Measurements from ENCODE around the gene UBL4B.
A peak's percentile ranks its signal among the peaks of the same experiment; 100 is the strongest.

UBL4B gene

GRCh38 chr1:110084227-110085078 lies 27.8 kb upstream of the UBL4B start:
- in situ Hi-C loops (cut with HindIII; ENCODE audit: low sequenced_read_pairs), result no loop called here
- H3K4me3 ChIP-seq (ENCODE audit: low read depth, low read length), result peak overlapping the region; percentile 19
- DNase-seq (ENCODE audit: low read depth, low spot score), result peak; percentile 25
- TF ChIP-seq, protein P1, sequence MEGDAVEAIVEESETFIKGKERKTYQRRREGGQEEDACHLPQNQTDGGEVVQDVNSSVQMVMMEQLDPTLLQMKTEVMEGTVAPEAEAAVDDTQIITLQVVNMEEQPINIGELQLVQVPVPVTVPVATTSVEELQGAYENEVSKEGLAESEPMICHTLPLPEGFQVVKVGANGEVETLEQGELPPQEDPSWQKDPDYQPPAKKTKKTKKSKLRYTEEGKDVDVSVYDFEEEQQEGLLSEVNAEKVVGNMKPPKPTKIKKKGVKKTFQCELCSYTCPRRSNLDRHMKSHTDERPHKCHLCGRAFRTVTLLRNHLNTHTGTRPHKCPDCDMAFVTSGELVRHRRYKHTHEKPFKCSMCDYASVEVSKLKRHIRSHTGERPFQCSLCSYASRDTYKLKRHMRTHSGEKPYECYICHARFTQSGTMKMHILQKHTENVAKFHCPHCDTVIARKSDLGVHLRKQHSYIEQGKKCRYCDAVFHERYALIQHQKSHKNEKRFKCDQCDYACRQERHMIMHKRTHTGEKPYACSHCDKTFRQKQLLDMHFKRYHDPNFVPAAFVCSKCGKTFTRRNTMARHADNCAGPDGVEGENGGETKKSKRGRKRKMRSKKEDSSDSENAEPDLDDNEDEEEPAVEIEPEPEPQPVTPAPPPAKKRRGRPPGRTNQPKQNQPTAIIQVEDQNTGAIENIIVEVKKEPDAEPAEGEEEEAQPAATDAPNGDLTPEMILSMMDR (IDR thresholded peaks at IDR 0.05; ENCODE audit: low read depth, low read length), result no peak

DNA sequence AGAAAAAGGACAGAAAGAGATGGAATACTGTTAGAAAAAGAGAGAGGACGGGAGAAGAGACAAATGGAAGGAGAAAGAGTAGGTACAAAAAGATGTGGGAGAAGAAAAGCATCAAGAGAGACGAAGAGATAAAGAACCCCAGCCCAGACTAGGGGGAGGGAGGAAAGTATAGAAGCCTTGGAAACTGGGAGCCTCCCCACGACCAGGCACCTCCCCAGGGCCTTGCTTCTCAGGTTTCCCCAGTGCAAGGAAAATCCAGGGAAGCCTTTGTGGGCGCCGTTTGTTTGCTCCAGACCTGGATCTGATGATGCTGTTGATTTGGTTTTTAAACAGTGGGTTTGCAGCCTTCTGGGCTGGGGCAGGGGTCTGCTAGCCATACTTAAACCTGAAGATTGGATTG lies 26.6 kb upstream of the UBL4B start:
- no peak overlapping the region for H3K4me3 ChIP-seq (ENCODE audit: low read depth, low read length)
- in situ Hi-C loops (cut with HindIII; ENCODE audit: low sequenced_read_pairs), result no loop called here
- DNase-seq (ENCODE audit: low read depth, low spot score), result no peak
- TF ChIP-seq, protein P1 (IDR thresholded peaks at IDR 0.05; ENCODE audit: low read depth, low read length), result no peak

GRCh38 chr1:110086961-110087360 lies 25.3 kb upstream of the UBL4B start:
- no peak overlapping the region for H3K4me3 ChIP-seq (ENCODE audit: low read depth, low read length)
- in situ Hi-C loops (cut with HindIII; ENCODE audit: low sequenced_read_pairs), result no loop called here
- DNase-seq (ENCODE audit: low read depth, low spot score), result no peak
- TF ChIP-seq, protein P1 (IDR thresholded peaks at IDR 0.05; ENCODE audit: low read depth, low read length), result no peak

DNA sequence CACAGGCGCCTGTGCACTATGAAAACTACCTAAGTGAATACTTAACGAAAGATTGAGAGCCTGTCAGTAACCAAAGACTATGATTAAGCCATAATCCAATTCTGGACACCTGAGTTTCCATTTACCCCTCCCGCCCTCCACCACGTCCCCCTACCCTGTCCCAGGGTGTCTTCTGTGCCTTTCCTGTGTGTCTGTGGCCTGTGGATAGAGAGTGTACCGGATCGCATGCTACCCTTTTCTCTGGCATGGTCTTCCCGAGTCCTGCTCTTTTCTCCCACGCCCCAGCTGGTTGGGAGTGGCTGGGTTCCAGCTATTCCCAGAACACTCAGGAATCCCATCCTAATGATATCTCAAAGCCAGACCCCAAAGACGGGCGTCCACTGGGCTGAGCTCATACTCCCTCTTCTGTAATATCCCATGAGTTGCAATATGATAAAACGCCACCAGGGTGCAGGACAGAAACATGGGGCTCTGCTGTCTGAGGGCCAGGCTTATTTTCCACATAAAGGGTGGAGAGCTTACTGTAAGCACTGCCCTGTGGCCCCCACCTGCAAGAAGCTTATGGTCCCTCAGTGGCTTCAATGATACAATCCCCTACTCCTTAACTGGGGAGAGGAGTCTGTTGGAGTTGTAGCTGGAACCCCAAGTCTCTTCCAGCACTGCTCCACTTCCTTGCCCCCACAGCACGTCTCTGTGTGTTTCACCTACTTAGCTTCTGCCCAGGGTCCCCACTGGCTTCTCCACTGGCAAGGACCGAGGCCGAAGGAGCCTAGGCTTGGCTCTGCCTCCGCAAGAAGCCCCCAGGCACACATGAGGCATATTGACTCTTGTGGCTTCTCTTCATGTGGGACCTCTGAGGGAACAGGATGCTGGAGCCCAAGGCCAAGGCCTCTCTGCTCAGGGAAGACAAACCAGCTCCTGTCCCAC lies 24.2 kb upstream of the UBL4B start:
- peak; percentile 50 for DNase-seq (ENCODE audit: low read depth, low spot score)
- H3K4me3 ChIP-seq (ENCODE audit: low read depth, low read length), result no peak overlapping the region
- in situ Hi-C loops (cut with HindIII; ENCODE audit: low sequenced_read_pairs), result no loop called here
- TF ChIP-seq, protein P1 (IDR thresholded peaks at IDR 0.05; ENCODE audit: low read depth, low read length), result peak; percentile 78

DNA sequence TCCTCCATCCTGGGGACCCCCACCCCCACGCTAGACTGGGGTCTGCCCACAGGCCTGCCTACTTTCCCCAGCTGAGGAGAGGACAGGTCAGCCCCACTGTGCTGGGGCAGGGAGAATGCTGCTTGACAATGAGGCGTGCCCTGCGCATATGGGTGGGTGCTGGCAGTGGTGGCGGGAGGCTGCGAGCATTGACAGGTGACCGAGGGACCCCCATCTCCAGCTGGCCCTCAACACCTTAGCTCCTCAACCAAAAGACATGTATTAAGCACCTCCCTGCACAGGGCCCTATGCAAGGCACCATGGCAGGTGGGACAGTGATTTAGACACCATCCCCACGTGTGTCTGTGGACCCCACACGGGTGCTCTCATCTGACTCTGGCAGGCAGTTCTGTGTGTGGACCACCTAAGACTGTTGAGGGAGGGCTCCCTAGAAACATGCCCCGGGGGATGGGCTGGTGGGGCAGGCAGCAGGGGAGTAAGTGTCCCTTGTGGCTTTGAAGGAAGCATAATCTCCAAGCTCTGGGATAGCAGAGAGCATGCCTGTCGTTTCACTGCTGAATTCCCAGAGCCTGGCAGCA lies 23.4 kb upstream of the UBL4B start:
- H3K4me3 ChIP-seq (ENCODE audit: low read depth, low read length), result no peak overlapping the region
- in situ Hi-C loops (cut with HindIII; ENCODE audit: low sequenced_read_pairs), result no loop called here
- DNase-seq (ENCODE audit: low read depth, low spot score), result no peak
- TF ChIP-seq, protein P1 (IDR thresholded peaks at IDR 0.05; ENCODE audit: low read depth, low read length), result no peak

DNA sequence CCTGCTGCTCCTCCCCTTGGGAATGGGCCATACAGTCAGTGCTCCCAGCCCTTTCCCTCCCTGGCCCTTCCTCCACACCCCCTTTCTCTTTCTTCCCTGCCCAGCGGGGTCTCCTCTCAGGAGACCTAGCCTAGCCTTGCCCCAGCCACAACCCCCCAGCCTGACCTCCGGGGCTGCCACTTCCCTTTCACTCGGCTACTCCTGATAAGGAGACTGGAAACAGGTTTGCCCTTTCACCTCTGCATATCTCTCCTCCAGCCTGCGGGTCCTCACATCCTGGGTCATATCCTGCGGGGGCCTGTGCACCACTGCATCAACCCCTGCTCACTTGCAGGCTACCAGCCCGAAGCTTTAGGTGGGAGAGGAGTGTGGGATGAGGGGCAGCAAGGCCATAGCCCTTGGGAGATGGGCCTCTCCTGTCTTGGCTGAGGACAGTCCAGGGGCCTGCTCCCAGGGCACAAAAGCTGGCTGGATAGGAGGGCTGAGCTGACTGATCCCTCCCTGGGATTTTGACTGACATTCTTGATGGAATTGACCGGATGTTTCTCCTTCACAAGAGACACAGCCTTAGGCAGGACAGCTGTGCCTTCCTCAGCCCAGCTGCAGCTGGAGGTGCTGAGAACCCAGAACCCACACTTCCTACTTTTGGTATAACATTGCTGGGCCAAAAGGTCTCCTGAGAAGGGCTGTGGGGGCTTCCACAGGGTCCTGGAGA lies 22.5 kb upstream of the UBL4B start:
- in situ Hi-C loops (cut with HindIII; ENCODE audit: low sequenced_read_pairs), result no loop called here
- H3K4me3 ChIP-seq (ENCODE audit: low read depth, low read length), result no peak overlapping the region
- DNase-seq (ENCODE audit: low read depth, low spot score), result no peak
- TF ChIP-seq, protein P1 (IDR thresholded peaks at IDR 0.05; ENCODE audit: low read depth, low read length), result no peak
